HUES64 (cell line): ENCODE results near the gene SLC6A5.

ENCODE experiments used
- H3K27ac ChIP-seq: 2 replicates; pipeline ENCODE4 v1.7.0; 2013; ENCODE audit warnings: low read depth, low read length, inconsistent platforms
- H3K27me3 ChIP-seq: 2 replicates; pipeline ENCODE4 v1.6.1; 2013; ENCODE audit warnings: mild to moderate bottlenecking, low read length; ENCODE audit not compliant: insufficient read depth
- H3K36me3 ChIP-seq: 2 replicates; pipeline ENCODE4 v1.6.1; 2013; ENCODE audit warnings: mild to moderate bottlenecking, low read length; ENCODE audit not compliant: insufficient read depth
- H3K4me1 ChIP-seq: 2 replicates; pipeline ENCODE4 v1.6.1; 2013; ENCODE audit warnings: mild to moderate bottlenecking, low read length, moderate library complexity; ENCODE audit not compliant: insufficient read depth
- H3K4me3 ChIP-seq: 2 replicates; pipeline ENCODE4 v1.5.1; 2013; ENCODE audit warnings: mild to moderate bottlenecking, low read length, moderate library complexity
- H3K9ac ChIP-seq: 2 replicates; pipeline ENCODE4 v1.6.1; 2013; ENCODE audit warnings: mild to moderate bottlenecking, low read depth, low read length
- H3K9me3 ChIP-seq: 2 replicates; pipeline ENCODE4 v1.6.1; 2013; ENCODE audit warnings: low read depth, low read length; ENCODE audit not compliant: insufficient read depth
- WGBS: fragments of 150-250, 120-280 bp; methylation state at CpG from one replicate; pipeline ENCODE4 v1.1.7; 2013; ENCODE audit warnings: missing lambda C conversion rate; 5-methylcytosine and 5-hydroxymethylcytosine counted together

The SLC6A5 gene

GRCh38 chr11:20670932-20671403, 71.6 kb downstream of the SLC6A5 start:
- Histone ChIP-seq H3K27me3 (peaks cover 67% of the 10 kb centered on the region), H3K27ac (no peak overlapping the region), H3K4me1 (peaks cover 25% of the 10 kb centered on the region), H3K9ac (no peak overlapping the region), H3K4me3 (peak overlapping the region; percentile 66), H3K36me3 (no peaks in the 10 kb centered on the region), H3K9me3 (no peaks in the 10 kb centered on the region)
- 2% methylated on average over 19 of the region's 21 CpGs for WGBS

- Histone ChIP-seq H3K9me3 (no peaks in the 10 kb centered on the region), H3K4me3 (no peak overlapping the region), H3K27me3 (peaks cover 56% of the 10 kb centered on the region), H3K27ac (no peak overlapping the region), H3K9ac (no peak overlapping the region), H3K4me1 (peaks cover 25% of the 10 kb centered on the region), H3K36me3 (no peaks in the 10 kb centered on the region)
- 64% methylated on average over 6 of the region's 6 CpGs for WGBS
These were observed 72.6 kb downstream of the SLC6A5 start for GRCh38 chr11:20671856-20672546.

GRCh38 chr11:20672575-20672974, 73.2 kb downstream of the SLC6A5 start:
- no peaks in the 10 kb centered on the region for H3K36me3 ChIP-seq
- peaks cover 25% of the 10 kb centered on the region for H3K4me1 ChIP-seq
- H3K9ac ChIP-seq: no peak overlapping the region
- H3K27ac ChIP-seq: no peak overlapping the region
- H3K4me3 ChIP-seq: no peak overlapping the region
- no peaks in the 10 kb centered on the region for H3K9me3 ChIP-seq
- H3K27me3 ChIP-seq: peaks cover 51% of the 10 kb centered on the region
- WGBS: no CpG with 5 or more reads among the region's 2 CpGs

- Histone ChIP-seq H3K4me3 (no peak overlapping the region), H3K36me3 (no peaks in the 10 kb centered on the region), H3K4me1 (peaks cover 4% of the 10 kb centered on the region; the same call in 1 of the 2 replicates), H3K9ac (no peak overlapping the region), H3K9me3 (no peaks in the 10 kb centered on the region), H3K27me3 (peaks cover 10% of the 10 kb centered on the region), H3K27ac (no peak overlapping the region)
- 92% methylated on average over 2 of the region's 2 CpGs for WGBS
These were observed 77.2 kb downstream of the SLC6A5 start for GRCh38 chr11:20676658-20677057.

- Histone ChIP-seq H3K4me3 (no peak overlapping the region), H3K4me1 (no peaks in the 10 kb centered on the region), H3K9ac (no peak overlapping the region), H3K36me3 (no peaks in the 10 kb centered on the region), H3K9me3 (no peaks in the 10 kb centered on the region), H3K27me3 (no peaks in the 10 kb centered on the region), H3K27ac (no peak overlapping the region)
- WGBS: 88% methylated on average over 3 of the region's 3 CpGs
These were observed 89.4 kb downstream of the SLC6A5 start for GRCh38 chr11:20688761-20689160.

GRCh38 chr11:20707876-20708275, 108.5 kb downstream of the SLC6A5 start:
- Histone ChIP-seq H3K36me3 (no peaks in the 10 kb centered on the region), H3K9me3 (0 out of 2 replicates have a peak, but pooled peaks cover 5% of the 10 kb centered on the region), H3K4me1 (no peaks in the 10 kb centered on the region), H3K4me3 (no peak overlapping the region), H3K9ac (no peak overlapping the region), H3K27ac (no peak overlapping the region), H3K27me3 (no peaks in the 10 kb centered on the region)
- WGBS: 73% methylated on average over 6 of the region's 6 CpGs
